GM12878 (cell line): ENCODE data around the gene SLC22A7. TPM values are rescaled to one million over a fixed set of nuclear protein-coding genes. Genes with fewer than 3 reads are reported as not detected.

Source experiments
- ATAC-seq: fragments of 200-7000 bp; cut with Tn5 transposase; 3 replicates; pipeline ENCODE4 v1.9.1; 2020; ENCODE audit warnings: mild to moderate bottlenecking, moderate library complexity
- BruUV-seq: library from RNA; stranded (reverse); fragments of 400-500 nt; replicated peaks from 2 replicates; lab custom pipeline; 2021; lab: Mats Ljungman, UMichigan
- CTCF ChIA-PET: fragments of 300-600 bp; sonication (Branson Sonifier 250); formaldehyde crosslinking; extraction: SDS; loops from one replicate; lab custom pipeline; 2021; ENCODE audit warnings: inconsistent platforms; lab: Yijun Ruan, JAX
- POLR2A ChIA-PET: fragments of 350-600 bp; formaldehyde crosslinking; extraction: SDS; loops from one replicate; lab custom pipeline; 2021; ENCODE audit warnings: inconsistent platforms; lab: Charles Lee
- RAD21 ChIA-PET: fragments of 300-600 bp; sonication (Branson Sonifier 250); formaldehyde crosslinking; loops from one replicate; lab custom pipeline; 2023; ENCODE audit warnings: antibody characterized with exemption; ENCODE audit not compliant: unreplicated experiment; lab: Charles Lee
- SMC1A ChIA-PET: fragments of 300-600 bp; sonication (Branson Sonifier 250); formaldehyde crosslinking; loops from one replicate; lab custom pipeline; 2023; ENCODE audit not compliant: unreplicated experiment, uncharacterized antibody; lab: Charles Lee
- DNase-seq: peaks from one replicate; pipeline ENCODE4 v3.0.0-alpha.2; 2011; ENCODE audit warnings: low read depth, low spot score
- FAIRE-seq: peaks from 3 replicates; lab custom pipeline; 2011; peaks lifted over from hg19 to GRCh38; lab: Jason Lieb, UNC
- H2AFZ ChIP-seq: 2 replicates; pipeline ENCODE4 v1.6.0; 2011; ENCODE audit warnings: low read depth, low read length, control low read depth; ENCODE audit not compliant: control insufficient read depth
- H3K27ac ChIP-seq: 2 replicates; pipeline ENCODE4 v1.5.1; 2011; ENCODE audit warnings: control low read depth; ENCODE audit not compliant: control insufficient read depth, insufficient read depth
- H3K27me3 ChIP-seq, 2 experiments: replicated peaks in 1 of 2; 2 replicates each; pipeline versions ENCODE4 v1.6.0 to v1.6.1; 2011; ENCODE audit warnings: low read length in 1 of 2; ENCODE audit not compliant: control insufficient read depth in 2 of 2, insufficient read depth in 2 of 2
- H3K36me3 ChIP-seq, 2 experiments: 2 replicates each; pipeline ENCODE4 v1.5.1; 2011; ENCODE audit warnings: low read length in 1 of 2; ENCODE audit not compliant: control insufficient read depth in 2 of 2, insufficient read depth in 2 of 2
- H3K4me1 ChIP-seq: 2 replicates; pipeline ENCODE4 v1.6.1; 2011; ENCODE audit warnings: mild to moderate bottlenecking, low read length, moderate library complexity, mixed read lengths; ENCODE audit not compliant: control insufficient read depth, insufficient read depth
- H3K4me2 ChIP-seq: 2 replicates; pipeline ENCODE4 v1.6.0; 2011; ENCODE audit warnings: control low read depth; ENCODE audit not compliant: control insufficient read depth, insufficient read depth
- H3K4me3 ChIP-seq: fragments of 200-600 bp; sonication (generic); 2 replicates; pipeline ENCODE4 v1.5.1; 2016
- H3K79me2 ChIP-seq: 2 replicates; pipeline ENCODE4 v1.6.0; 2011; ENCODE audit warnings: low read length; ENCODE audit not compliant: control insufficient read depth, insufficient read depth
- H3K9ac ChIP-seq: 2 replicates; pipeline ENCODE4 v1.8.0; 2011; ENCODE audit warnings: low read length, control low read depth, mixed read lengths; ENCODE audit not compliant: control insufficient read depth, insufficient read depth
- H3K9me3 ChIP-seq: replicated peaks from 3 replicates; pipeline ENCODE4 v1.5.1; 2011; ENCODE audit warnings: mild to moderate bottlenecking, low read length; ENCODE audit not compliant: control insufficient read depth, insufficient read depth
- H4K20me1 ChIP-seq: 2 replicates; pipeline ENCODE4 v1.6.0; 2011; ENCODE audit not compliant: control insufficient read depth, insufficient read depth
- BMI1 ChIP-seq: fragments of 450-650 bp; IDR thresholded peaks from 2 replicates; pipeline ENCODE4 v1.6.1; 2016; ENCODE audit warnings: mild to moderate bottlenecking, moderate library complexity, borderline replicate concordance
- CHD1 ChIP-seq: IDR thresholded peaks from 2 replicates; pipeline ENCODE4 v1.6.1; 2012; ENCODE audit warnings: low read depth, low read length, improper control_type of control experiment
- CTCF ChIP-seq, 3 experiments: IDR thresholded peaks in 2 of 3; conservative IDR thresholded peaks in 1 of 3; 2 replicates each; pipeline ENCODE4 v1.5.1; 2011; ENCODE audit warnings: low read depth in 3 of 3, low read length in 3 of 3, mild to moderate bottlenecking in 3 of 3, control low read depth in 2 of 3, moderate library complexity in 2 of 3, inconsistent platforms in 1 of 3, mixed read lengths in 1 of 3; ENCODE audit not compliant: control insufficient read depth in 2 of 3, insufficient read depth in 1 of 3; ENCODE audit errors: extremely low read depth in 1 of 3
- DPF2 ChIP-seq: fragments of 450-650 bp; IDR thresholded peaks from 2 replicates; pipeline ENCODE4 v1.6.1; 2017; ENCODE audit warnings: mild to moderate bottlenecking
- GABPA ChIP-seq: IDR thresholded peaks from 2 replicates; pipeline ENCODE4 v1.6.1; 2014; ENCODE audit warnings: antibody characterized with exemption, low read depth, mild to moderate bottlenecking, inconsistent platforms
- HDAC2 ChIP-seq: fragments of 200-600 bp; sonication (generic); IDR thresholded peaks from 2 replicates; pipeline ENCODE4 v1.6.1; 2017
- HDGF ChIP-seq: fragments of 450-650 bp; IDR thresholded peaks from 2 replicates; pipeline ENCODE4 v1.6.1; 2016; ENCODE audit warnings: antibody characterized with exemption
- IKZF1 ChIP-seq: fragments of 450-650 bp; conservative IDR thresholded peaks from 2 replicates; pipeline ENCODE4 v1.6.1; 2017; ENCODE audit warnings: antibody characterized with exemption, mild to moderate bottlenecking
- IKZF2 ChIP-seq, 2 experiments: fragments of 450-650 bp; IDR thresholded peaks; 2 replicates each; pipeline ENCODE4 v1.6.1; 2017; ENCODE audit warnings: mild to moderate bottlenecking in 2 of 2, moderate library complexity in 2 of 2
- MAX ChIP-seq: IDR thresholded peaks from 2 replicates; pipeline ENCODE4 v1.6.1; 2012; ENCODE audit warnings: low read depth, low read length, improper control_type of control experiment
- MEF2B ChIP-seq: fragments of 450-650 bp; IDR thresholded peaks from 2 replicates; pipeline ENCODE4 v1.6.1; 2018; ENCODE audit warnings: mild to moderate bottlenecking, moderate library complexity; ENCODE audit not compliant: partially characterized antibody, poor library complexity, severe bottlenecking
- RELB ChIP-seq: fragments of 450-650 bp; IDR thresholded peaks from 2 replicates; pipeline ENCODE4 v1.6.1; 2017; ENCODE audit warnings: low read depth, mild to moderate bottlenecking, moderate library complexity
- RFX5 ChIP-seq: IDR thresholded peaks from 2 replicates; pipeline ENCODE4 v1.6.1; 2011; ENCODE audit warnings: low read depth, low read length, improper control_type of control experiment
- RUNX3 ChIP-seq: IDR thresholded peaks from 2 replicates; pipeline ENCODE4 v1.6.1; 2012; ENCODE audit warnings: low read length, inconsistent platforms
- SIN3A ChIP-seq: IDR thresholded peaks from 2 replicates; pipeline ENCODE4 v1.6.1; 2012; ENCODE audit warnings: low read depth, low read length, improper control_type of control experiment
- SMARCA5 ChIP-seq: fragments of 450-650 bp; IDR thresholded peaks from 2 replicates; pipeline ENCODE4 v1.6.1; 2017; ENCODE audit warnings: mild to moderate bottlenecking
- SPI1 ChIP-seq: IDR thresholded peaks from 2 replicates; pipeline ENCODE4 v1.6.1; 2011; ENCODE audit warnings: low read depth, mild to moderate bottlenecking, low read length, moderate library complexity, borderline replicate concordance; ENCODE audit not compliant: insufficient read depth
- WRNIP1 ChIP-seq: IDR thresholded peaks from 2 replicates; pipeline ENCODE4 v1.6.1; 2011; ENCODE audit warnings: low read depth, low read length, improper control_type of control experiment, borderline replicate concordance
- ZNF207 ChIP-seq: fragments of 450-650 bp; IDR thresholded peaks from 2 replicates; pipeline ENCODE4 v1.6.1; 2014; ENCODE audit warnings: antibody characterized with exemption, mild to moderate bottlenecking, borderline replicate concordance
- ZNF384 ChIP-seq: IDR thresholded peaks from 2 replicates; pipeline ENCODE4 v1.6.1; 2012; ENCODE audit warnings: low read depth, mild to moderate bottlenecking, low read length, improper control_type of control experiment, borderline replicate concordance
- WGBS: methylation state at CpG from one replicate; pipeline ENCODE4 v1.1.6; 2016; ENCODE audit warnings: low lambda C conversion rate; ENCODE audit not compliant: insufficient replicate concordance, insufficient coverage; ENCODE audit errors: missing lambda C conversion rate; 5-methylcytosine and 5-hydroxymethylcytosine counted together
- in situ Hi-C: fragments of 300-500 bp; cut with MboI; formaldehyde crosslinking; loops from 9 replicates; pipeline ENCODE4 v1.14.3; 2018; ENCODE audit warnings: mixed read lengths
- intact Hi-C: fragments of 100-400 bp; cut with micrococcal nuclease; formaldehyde crosslinking; loops from one replicate; pipeline ENCODE4 v1.14.2; 2022; ENCODE audit not compliant: unreplicated experiment
- polyA plus RNA-seq, 11 experiments: library from polyadenylated mRNA; depleted of rRNA in 4 of 11; unstranded in 6 of 11; stranded (reverse) in 5 of 11; fragments of >200 nt; fragmentation: Nextera tagmentation in 4 of 11; fragmentation: Illumina TruSeq in 1 of 11; extraction: Ambion mirVana in 4 of 11; extraction: Trizol in 1 of 11; gene quantifications; 1 replicate in 1 of 11; 2 replicates in 10 of 11; pipeline versions ENCODE4 v1.2.1 to v1.2.3, GENCODE V29; 2011 to 2016; ENCODE audit warnings: inconsistent platforms in 2 of 11, missing spikeins in 2 of 11, low read depth in 1 of 11
- total RNA-seq, 4 experiments: library from RNA; depleted of rRNA in 3 of 4; stranded (reverse); fragments of >200 nt in 3 of 4; fragmentation: Illumina TruSeq in 1 of 4; extraction: Trizol in 1 of 4; gene quantifications; 2 replicates each; pipeline versions ENCODE4 v1.2.1 to v1.2.3, GENCODE V29; 2013 to 2021

SLC22A7 gene
- total and polyA plus RNA-seq, 10 of the 15 experiments (the other 5 are each of a cell fraction or from before 2014, with no cell fraction given): 0.08 to 0.31 TPM; not detected in 8

- Histone ChIP-seq H3K4me3 (peak within 1 kb of the TSS; percentile 57; the same call in 1 of the 2 replicates), H3K9me3 (no peaks in the 10 kb centered on the region), H3K79me2 (no peaks in the 10 kb centered on the region), H2AFZ (peak within 1 kb of the TSS; percentile 49), H3K4me2 (peak within 1 kb of the TSS; percentile 75), H3K27ac (no peak within 1 kb of the TSS), H3K36me3 (no peaks in the 10 kb centered on the region), H3K4me1 (peaks cover 8% of the 10 kb centered on the region), H3K9ac (no peak within 1 kb of the TSS; the same call in 1 of the 2 replicates), H3K27me3 (no peaks in the 10 kb centered on the region), H4K20me1 (no peaks in the 10 kb centered on the region)
- DNase-seq (no peak), FAIRE-seq (no peak), ATAC-seq (peak; percentile 92)
- TSS peak; percentile 44 for BruUV-seq
- intact Hi-C loops (no loop called here), in situ Hi-C loops (no loop called here)
- RAD21 ChIA-PET: interaction anchor here (0.6 to 3.7 kb wide), 21 partner anchors 9 to 198 kb away, joined by 3 to 48 read pairs (median 6); partner anchors contain the start of gene ZNF318
- POLR2A ChIA-PET: interaction anchor here (0.5 to 1.7 kb wide), 8 partner anchors 10 to 76 kb away, joined by 3 to 16 read pairs (median 4); no protein-coding TSS in a partner anchor
- SMC1A ChIA-PET: interaction anchor here (0.5 to 3.8 kb wide), 24 partner anchors 7 to 94 kb away, joined by 3 to 70 read pairs (median 6); no protein-coding TSS in a partner anchor
- CTCF ChIA-PET: interaction anchor here (0.6 to 3.9 kb wide), 33 partner anchors 8 to 203 kb away, joined by 3 to 37 read pairs (median 6); partner anchors contain the start of gene ABCC10
- 5% methylated on average over 39 of the region's 39 CpGs for WGBS
- TF ChIP-seq RFX5 (0 out of 2 replicates have a peak, but pooled peaks have one; percentile 8), SPI1 (peak; percentile 19; the same call in 1 of the 2 replicates), ZNF207 (no peak), SIN3A (no peak), BMI1 (no peak), SMARCA5 (peak; percentile 54; the same call in 1 of the 2 replicates), HDAC2 (no peak), RELB (no peak), RUNX3 (no peak), GABPA (no peak), DPF2 (peak; percentile 100), MAX (no peak), WRNIP1 (peak; percentile 91; the same call in 1 of the 2 replicates), MEF2B (peak; percentile 87), IKZF1 (peak; percentile 68), ZNF384 (no peak), IKZF2 (IDR thresholded peaks at IDR 0.05) (peak; percentile 22 to 36; a peak in 1 of 4 replicates), HDGF (0 out of 2 replicates have a peak, but pooled peaks have one; percentile 24), CHD1 (0 out of 2 replicates have a peak, but pooled peaks have one; percentile 38), CTCF (IDR thresholded peaks at IDR 0.05 in 2 of 3, conservative IDR thresholded peaks at IDR 0.05 in 1 of 3; ENCODE audit: control insufficient read depth in 2 of 3, extremely low read depth in 1 of 3, insufficient read depth in 1 of 3, low read depth in 3 of 3, low read length in 3 of 3) (peak; percentile 49 to 79 (median 50))
Observed at GRCh38 chr6:43308101-43308989, 10.3 kb downstream of the SLC22A7 start, which contains the start of gene CRIP3. Gene CRIP3, minus strand, starts transcription at chr6:43308826. Its CDS starts 34 bp downstream, at chr6:43308792.
